Choroid plexus epithelial cell (primary cell): Measurements from ENCODE around the gene PRR5L.
A peak's percentile ranks its signal among the peaks of the same experiment; 100 is the strongest.

Experiments
- DNase-seq: peaks from one replicate; pipeline ENCODE4 v3.0.0-alpha.2; 2010; ENCODE audit warnings: low read depth
- H3K4me3 ChIP-seq: 2 replicates; pipeline ENCODE4 v1.5.1; 2011; ENCODE audit warnings: low read depth, mild to moderate bottlenecking, control low read depth, low read length, moderate library complexity
- TF ChIP-seq, protein P1 (sequence below): conservative IDR thresholded peaks from 2 replicates; pipeline ENCODE4 v1.5.1; 2011; ENCODE audit warnings: low read depth, mild to moderate bottlenecking, control low read depth, inconsistent platforms, low read length, moderate library complexity

PRR5L gene

DNA sequence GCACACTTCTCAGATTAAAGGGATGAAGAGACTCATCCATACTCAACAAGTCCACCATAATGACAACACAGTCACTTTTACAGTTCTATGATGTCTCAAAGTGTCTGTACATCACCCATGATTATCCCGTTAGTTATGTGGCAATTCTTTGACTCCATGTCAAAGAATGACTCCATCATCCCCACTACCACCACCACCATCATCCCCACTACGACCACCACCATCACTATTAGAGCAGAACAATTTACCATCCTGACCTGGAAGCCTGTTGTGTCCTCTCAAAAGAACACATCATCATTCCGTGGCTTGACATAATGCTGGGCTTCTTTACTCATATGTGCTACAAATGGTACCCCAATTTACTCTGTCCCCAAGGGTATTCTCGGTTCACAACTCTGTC is 13.7 kb downstream of the PRR5L start:
- TF ChIP-seq, protein P1, sequence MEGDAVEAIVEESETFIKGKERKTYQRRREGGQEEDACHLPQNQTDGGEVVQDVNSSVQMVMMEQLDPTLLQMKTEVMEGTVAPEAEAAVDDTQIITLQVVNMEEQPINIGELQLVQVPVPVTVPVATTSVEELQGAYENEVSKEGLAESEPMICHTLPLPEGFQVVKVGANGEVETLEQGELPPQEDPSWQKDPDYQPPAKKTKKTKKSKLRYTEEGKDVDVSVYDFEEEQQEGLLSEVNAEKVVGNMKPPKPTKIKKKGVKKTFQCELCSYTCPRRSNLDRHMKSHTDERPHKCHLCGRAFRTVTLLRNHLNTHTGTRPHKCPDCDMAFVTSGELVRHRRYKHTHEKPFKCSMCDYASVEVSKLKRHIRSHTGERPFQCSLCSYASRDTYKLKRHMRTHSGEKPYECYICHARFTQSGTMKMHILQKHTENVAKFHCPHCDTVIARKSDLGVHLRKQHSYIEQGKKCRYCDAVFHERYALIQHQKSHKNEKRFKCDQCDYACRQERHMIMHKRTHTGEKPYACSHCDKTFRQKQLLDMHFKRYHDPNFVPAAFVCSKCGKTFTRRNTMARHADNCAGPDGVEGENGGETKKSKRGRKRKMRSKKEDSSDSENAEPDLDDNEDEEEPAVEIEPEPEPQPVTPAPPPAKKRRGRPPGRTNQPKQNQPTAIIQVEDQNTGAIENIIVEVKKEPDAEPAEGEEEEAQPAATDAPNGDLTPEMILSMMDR: no peak

DNA sequence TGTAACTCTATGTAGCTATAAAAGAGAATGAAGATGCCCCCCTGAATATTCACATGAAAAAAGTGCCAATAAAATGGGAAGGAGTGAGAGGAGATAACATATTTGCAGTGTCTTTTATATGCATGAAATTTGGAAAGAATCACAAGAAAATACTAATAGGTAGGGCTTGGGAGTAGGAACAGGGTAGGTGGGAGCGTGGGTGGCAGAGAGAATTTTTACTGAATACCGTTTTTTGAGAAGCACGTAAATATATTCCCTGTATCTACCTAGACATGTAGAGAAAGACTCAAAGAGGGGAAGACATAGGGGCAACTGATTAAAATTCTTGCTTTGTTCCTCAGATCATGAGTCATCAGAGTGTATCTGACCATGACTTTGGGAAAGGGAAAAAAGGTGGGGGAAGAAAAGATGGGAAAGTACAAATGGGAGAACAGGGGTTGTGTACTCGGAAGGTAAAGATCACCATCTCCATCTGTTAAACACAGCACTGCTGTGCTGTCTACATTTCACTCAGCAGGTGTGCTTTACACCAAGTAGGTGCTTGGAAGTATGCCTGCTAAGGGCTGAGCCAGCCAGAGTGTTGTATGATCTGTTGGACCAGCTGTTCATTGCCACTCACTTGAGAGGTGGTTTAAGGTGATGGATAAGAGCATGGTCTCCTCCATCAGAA is 16.0 kb downstream of the PRR5L start:
- no peak for DNase-seq

More for the DNA sequence above, 13.7 kb downstream of the PRR5L start:
- no peak overlapping the region for H3K4me3 ChIP-seq
- no peak for DNase-seq

DNA sequence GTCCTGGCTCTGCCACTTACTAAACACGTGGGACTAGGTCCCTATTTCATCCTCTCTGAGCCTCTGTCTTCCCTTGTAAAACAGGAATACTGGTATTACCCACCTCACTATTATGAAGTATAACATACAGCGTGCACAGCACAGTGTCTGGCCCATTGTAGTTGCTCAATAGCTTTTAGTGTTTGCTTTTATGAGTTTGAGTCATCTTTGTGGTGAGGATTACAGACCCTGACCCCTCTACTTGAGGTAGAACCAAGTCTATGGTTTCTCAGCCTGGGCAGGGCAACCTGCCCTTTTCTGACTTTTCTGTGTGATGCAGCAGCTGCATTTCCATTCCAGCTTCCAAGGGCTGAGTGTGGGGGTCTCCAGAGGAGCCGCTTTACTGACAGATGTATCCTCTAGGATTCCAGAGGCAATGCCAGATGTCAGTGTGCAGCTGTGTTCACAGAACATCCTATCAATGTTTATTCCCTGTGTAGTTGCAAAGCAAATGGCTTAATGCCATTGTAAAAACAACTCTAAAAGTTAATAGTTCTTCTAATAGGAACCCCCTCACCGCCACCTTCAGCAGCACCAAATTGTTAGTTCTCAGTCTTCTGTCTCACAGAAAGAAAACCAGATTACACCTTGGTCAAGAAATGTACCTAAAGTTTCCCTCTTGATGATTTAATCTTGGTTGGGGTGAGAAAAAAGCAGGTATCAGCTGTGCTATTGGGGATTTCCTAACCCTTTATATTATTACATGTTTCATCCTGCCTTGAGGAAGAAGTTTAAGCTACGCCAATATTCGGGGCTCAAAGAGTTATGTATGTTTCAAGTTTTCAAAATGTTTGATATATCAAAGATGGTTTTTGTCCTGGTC is 16.8 kb downstream of the PRR5L start:
- peak; percentile 93 for DNase-seq
- no peak overlapping the region for H3K4me3 ChIP-seq
- TF ChIP-seq, protein P1: no peak

More for the DNA sequence above, 16.0 kb downstream of the PRR5L start:
- H3K4me3 ChIP-seq: no peak overlapping the region
- TF ChIP-seq, protein P1: no peak

DNA sequence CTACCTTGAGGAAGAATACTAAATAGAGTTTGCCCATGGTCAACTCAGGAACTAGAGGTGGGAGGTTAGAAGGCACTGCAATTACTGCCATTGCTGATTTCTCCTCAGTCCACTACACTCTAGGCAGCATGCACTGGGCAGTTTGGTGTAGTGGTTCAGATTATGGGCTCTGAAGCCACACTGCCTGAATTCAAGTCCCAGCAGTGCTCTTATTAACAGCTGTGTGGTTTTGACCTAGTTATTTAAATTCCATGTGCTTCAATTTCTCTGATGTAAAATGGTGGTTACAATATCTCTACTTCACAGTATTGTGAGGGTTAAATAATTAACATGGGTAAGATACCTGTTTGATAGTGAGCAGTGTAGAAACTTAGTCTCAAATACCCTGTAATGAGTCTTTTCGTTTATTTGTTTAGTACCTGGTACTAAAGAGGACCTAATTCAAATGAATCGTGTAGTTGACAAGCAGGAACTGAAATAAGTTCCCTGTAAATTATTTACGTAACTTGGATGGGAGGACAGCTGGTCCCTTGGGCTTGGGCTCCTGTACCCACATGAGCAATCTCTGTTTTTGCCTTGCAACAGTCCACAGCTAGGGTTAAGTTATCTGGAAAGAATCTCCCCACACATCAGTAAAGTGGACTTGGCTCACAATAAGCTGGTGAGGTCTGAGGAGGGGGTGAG is 17.8 kb downstream of the PRR5L start:
- H3K4me3 ChIP-seq: no peak overlapping the region
- TF ChIP-seq, protein P1: no peak
- no peak for DNase-seq

DNA sequence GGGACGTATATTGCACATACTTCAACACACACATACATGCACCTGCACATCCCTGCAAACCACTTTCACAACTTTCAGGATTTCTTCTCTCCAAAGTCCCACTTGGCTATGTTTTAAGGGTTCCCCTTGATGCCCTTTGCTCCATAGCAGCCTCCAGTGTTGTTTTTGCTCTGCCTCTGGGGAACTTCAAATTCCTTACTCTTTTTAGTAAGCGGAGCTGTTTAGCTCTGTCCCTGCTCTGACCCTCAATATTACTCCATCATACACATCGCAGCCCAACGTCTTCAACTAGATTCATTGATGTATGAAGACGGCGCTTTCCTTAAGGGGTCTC is 18.3 kb downstream of the PRR5L start:
- DNase-seq: no peak
- H3K4me3 ChIP-seq: no peak overlapping the region
- TF ChIP-seq, protein P1: no peak

DNA sequence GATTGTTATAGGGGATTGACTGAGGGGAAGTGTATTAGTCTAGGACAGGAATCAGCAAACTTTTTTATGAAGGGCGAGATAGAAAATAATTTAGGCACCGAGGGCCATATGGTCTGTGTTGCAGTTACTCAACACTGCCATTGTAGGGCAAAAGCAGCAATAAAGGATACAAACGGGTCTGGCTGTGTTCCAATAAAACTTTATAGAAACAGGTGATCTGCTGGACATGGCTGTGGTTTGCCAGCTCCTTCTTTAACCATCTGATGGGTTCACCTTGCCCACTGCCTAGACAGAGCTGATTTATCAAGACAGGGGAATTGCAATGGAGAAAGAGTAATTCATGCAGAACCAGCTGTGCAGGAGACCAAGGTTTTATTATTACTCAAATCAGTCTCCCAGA is 20.0 kb downstream of the PRR5L start:
- no peak overlapping the region for H3K4me3 ChIP-seq
- TF ChIP-seq, protein P1: no peak
- no peak for DNase-seq
